ENCODE results near the gene GTF2A1. TPM values are rescaled to one million over a fixed set of nuclear protein-coding genes. Genes with fewer than 3 reads are reported as not detected.

The GTF2A1 gene
- total RNA-seq, 1 donor from 2014 or later: 20.8 TPM

DNA sequence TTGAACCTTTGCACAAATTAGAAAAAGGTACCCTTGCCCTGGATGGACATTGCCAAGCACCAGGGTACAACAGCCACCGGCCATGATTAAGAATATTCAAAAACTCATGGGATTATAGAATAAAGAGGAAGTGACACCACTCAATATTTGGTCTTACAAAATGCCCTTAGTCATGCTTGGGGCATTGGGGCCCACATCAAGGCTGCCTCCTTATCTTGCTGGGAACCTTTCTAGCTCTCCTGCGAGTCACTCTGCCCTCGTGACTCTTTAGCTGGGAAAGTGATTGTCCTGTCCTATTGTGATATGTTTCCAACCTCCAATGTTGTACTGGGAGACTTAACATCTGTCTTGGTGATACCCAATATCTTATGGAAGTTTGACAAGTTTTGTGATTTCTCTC is 57.8 kb downstream of the GTF2A1 start:
- no peak for TF ChIP-seq CTCF (IDR thresholded peaks at IDR 0.05; ENCODE audit: borderline replicate concordance)

GRCh38 chr14:81161749-81162148 is 59.0 kb downstream of the GTF2A1 start:
- no peaks in the 10 kb centered on the region for H3K4me1 ChIP-seq
- H3K9me3 ChIP-seq (replicated peaks): no peaks in the 10 kb centered on the region
- no peak overlapping the region for H3K4me3 ChIP-seq
- H3K36me3 ChIP-seq: no peaks in the 10 kb centered on the region
- intact Hi-C loops (cut with micrococcal nuclease): no loop called here
- no peak overlapping the region for H3K27ac ChIP-seq (replicated peaks)
- no peaks in the 10 kb centered on the region for H3K27me3 ChIP-seq (ENCODE audit: low read depth)
- TF ChIP-seq CTCF (IDR thresholded peaks at IDR 0.05; ENCODE audit: borderline replicate concordance): no peak
- no peak for DNase-seq

More for the DNA sequence above, 57.8 kb downstream of the GTF2A1 start:
- Histone ChIP-seq H3K27me3 (ENCODE audit: low read depth) (no peaks in the 10 kb centered on the region), H3K9me3 (replicated peaks) (no peaks in the 10 kb centered on the region), H3K36me3 (no peaks in the 10 kb centered on the region), H3K27ac (replicated peaks) (no peak overlapping the region), H3K4me1 (no peaks in the 10 kb centered on the region), H3K4me3 (no peak overlapping the region)
- DNase-seq: no peak
- intact Hi-C loops (cut with micrococcal nuclease): no loop called here

DNA sequence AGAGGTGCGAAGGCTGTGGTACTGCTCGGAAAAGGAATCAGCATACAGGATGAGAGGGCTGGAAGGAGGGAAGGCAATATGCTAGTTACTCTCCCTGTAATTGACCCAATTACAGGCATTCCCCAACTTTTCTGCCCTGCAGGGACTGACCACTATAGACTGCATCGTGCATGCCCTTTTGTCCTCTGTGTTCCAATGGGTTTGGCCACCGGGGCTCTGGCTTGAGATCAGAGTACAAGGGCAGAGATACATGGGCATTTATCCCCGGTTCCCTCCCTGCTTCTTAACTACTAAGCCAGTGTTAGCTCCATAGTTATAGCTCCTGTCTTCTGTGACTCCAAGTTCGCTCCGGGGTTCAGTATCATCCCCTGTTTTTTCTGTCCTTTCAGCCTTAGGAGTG is 59.7 kb downstream of the GTF2A1 start:
- no peak for TF ChIP-seq CTCF (IDR thresholded peaks at IDR 0.05; ENCODE audit: borderline replicate concordance)

DNA sequence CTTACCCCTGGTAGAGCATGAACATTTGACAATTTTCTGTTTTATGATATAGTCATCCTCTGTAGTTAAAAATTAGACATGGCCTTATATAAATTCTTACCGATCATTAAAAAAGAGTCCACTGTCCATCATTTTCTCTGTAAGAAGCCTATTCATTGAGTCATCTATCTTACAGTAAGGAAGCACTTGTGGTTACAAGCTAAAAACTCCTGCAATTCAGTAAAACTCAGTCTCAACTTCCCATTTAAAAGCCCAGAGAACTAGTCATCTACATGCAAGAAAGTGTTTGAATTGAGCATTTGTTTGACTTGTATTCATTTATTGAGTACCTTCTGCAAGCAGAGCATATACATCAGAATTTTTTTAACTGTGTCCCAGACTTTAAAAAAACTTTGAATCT is 63.3 kb downstream of the GTF2A1 start:
- intact Hi-C loops (cut with micrococcal nuclease): no loop called here
- Histone ChIP-seq H3K36me3 (no peaks in the 10 kb centered on the region), H3K27ac (replicated peaks) (no peak overlapping the region), H3K27me3 (ENCODE audit: low read depth) (no peaks in the 10 kb centered on the region), H3K4me3 (no peak overlapping the region), H3K4me1 (no peaks in the 10 kb centered on the region), H3K9me3 (replicated peaks) (no peaks in the 10 kb centered on the region)
- no peak for TF ChIP-seq CTCF (IDR thresholded peaks at IDR 0.05; ENCODE audit: borderline replicate concordance)
- no peak for DNase-seq

More for the DNA sequence above, 59.7 kb downstream of the GTF2A1 start:
- Histone ChIP-seq H3K9me3 (replicated peaks) (no peaks in the 10 kb centered on the region), H3K4me3 (no peak overlapping the region), H3K27ac (replicated peaks) (no peak overlapping the region), H3K27me3 (ENCODE audit: low read depth) (no peaks in the 10 kb centered on the region), H3K36me3 (no peaks in the 10 kb centered on the region), H3K4me1 (no peaks in the 10 kb centered on the region)
- intact Hi-C loops (cut with micrococcal nuclease): no loop called here
- no peak for DNase-seq

DNA sequence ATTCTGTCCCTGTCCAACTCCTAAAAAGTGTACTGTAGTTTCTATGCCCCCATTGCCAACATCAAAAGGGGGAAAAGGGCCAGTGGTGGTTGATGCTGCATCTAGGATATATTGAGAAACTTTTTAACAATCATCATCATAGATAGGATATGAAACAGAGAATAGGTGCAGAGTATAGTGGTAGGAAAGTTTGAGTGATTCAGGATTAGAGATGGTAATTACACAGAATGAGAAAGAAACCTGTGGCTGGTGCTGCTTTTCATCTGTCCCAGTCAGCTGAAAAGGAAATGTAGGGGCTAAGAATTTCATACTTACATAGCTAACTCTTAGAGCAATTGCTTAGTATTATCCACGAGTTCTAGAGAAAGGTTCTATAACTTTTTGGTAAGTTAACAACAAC is 67.6 kb downstream of the GTF2A1 start:
- Histone ChIP-seq H3K27ac (replicated peaks) (no peak overlapping the region), H3K36me3 (no peaks in the 10 kb centered on the region), H3K27me3 (ENCODE audit: low read depth) (no peaks in the 10 kb centered on the region), H3K4me3 (no peak overlapping the region), H3K4me1 (no peaks in the 10 kb centered on the region), H3K9me3 (replicated peaks) (no peaks in the 10 kb centered on the region)
- TF ChIP-seq CTCF (IDR thresholded peaks at IDR 0.05; ENCODE audit: borderline replicate concordance): no peak
- intact Hi-C loops (cut with micrococcal nuclease): no loop called here
- no peak for DNase-seq

- no peak for TF ChIP-seq CTCF (IDR thresholded peaks at IDR 0.05; ENCODE audit: borderline replicate concordance)
- H3K9me3 ChIP-seq (replicated peaks): no peaks in the 10 kb centered on the region
- no peak overlapping the region for H3K27ac ChIP-seq (replicated peaks)
- intact Hi-C loops (cut with micrococcal nuclease): no loop called here
- no peaks in the 10 kb centered on the region for H3K36me3 ChIP-seq
- DNase-seq: no peak
- H3K27me3 ChIP-seq (ENCODE audit: low read depth): no peaks in the 10 kb centered on the region
- no peak overlapping the region for H3K4me3 ChIP-seq
- no peaks in the 10 kb centered on the region for H3K4me1 ChIP-seq
These were observed 72.1 kb downstream of the GTF2A1 start for GRCh38 chr14:81148635-81149034.
